Astrocyte of the cerebellum (primary cell): Measurements from ENCODE around the gene ERO1B.
"Not testable (repeated sequence)": the region's sequence is repeated elsewhere in the genome, so short reads cannot be mapped to it uniquely, and the experiment has no call there.

ENCODE experiments used
- DNase-seq: peaks from one replicate; pipeline ENCODE4 v3.0.0-alpha.2; 2011; ENCODE audit warnings: low read depth
- H3K4me3 ChIP-seq: 2 replicates; pipeline ENCODE4 v1.5.1; 2011; ENCODE audit warnings: mild to moderate bottlenecking, low read depth, low read length, moderate library complexity
- in situ Hi-C: cut with HindIII; loops from 2 replicates; pipeline ENCODE4 v1.10.0; 2017; ENCODE audit warnings: low sequenced_read_pairs
- TF ChIP-seq, protein P1 (sequence below): IDR thresholded peaks from 2 replicates; pipeline ENCODE4 v1.5.1; 2012; ENCODE audit warnings: low read length, low read depth, moderate library complexity, mild to moderate bottlenecking; ENCODE audit errors: missing control alignments

The ERO1B gene

DNA sequence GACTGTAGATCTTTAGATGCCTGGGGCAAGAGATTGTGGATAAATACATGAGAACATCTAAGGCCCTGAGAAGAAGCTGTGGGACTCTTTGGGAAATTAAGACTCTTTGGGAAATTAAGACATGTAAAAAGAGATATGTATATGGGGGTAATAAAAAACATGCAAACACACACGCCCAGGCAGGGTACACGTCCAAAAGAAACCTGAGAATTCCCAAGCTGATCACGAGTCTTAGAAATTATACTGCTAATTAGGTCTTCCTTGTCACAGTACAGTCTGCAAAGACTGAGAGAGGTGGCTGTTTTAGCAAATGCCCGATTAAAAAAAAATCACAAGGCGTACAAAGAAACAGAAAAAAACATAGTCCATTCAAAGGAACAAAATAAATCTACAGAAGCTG lies 39.3 kb upstream of the ERO1B start:
- H3K4me3 ChIP-seq, result no peak overlapping the region
- TF ChIP-seq, protein P1, sequence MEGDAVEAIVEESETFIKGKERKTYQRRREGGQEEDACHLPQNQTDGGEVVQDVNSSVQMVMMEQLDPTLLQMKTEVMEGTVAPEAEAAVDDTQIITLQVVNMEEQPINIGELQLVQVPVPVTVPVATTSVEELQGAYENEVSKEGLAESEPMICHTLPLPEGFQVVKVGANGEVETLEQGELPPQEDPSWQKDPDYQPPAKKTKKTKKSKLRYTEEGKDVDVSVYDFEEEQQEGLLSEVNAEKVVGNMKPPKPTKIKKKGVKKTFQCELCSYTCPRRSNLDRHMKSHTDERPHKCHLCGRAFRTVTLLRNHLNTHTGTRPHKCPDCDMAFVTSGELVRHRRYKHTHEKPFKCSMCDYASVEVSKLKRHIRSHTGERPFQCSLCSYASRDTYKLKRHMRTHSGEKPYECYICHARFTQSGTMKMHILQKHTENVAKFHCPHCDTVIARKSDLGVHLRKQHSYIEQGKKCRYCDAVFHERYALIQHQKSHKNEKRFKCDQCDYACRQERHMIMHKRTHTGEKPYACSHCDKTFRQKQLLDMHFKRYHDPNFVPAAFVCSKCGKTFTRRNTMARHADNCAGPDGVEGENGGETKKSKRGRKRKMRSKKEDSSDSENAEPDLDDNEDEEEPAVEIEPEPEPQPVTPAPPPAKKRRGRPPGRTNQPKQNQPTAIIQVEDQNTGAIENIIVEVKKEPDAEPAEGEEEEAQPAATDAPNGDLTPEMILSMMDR, result no peak
- no peak for DNase-seq
- in situ Hi-C loops, result no loop called here

DNA sequence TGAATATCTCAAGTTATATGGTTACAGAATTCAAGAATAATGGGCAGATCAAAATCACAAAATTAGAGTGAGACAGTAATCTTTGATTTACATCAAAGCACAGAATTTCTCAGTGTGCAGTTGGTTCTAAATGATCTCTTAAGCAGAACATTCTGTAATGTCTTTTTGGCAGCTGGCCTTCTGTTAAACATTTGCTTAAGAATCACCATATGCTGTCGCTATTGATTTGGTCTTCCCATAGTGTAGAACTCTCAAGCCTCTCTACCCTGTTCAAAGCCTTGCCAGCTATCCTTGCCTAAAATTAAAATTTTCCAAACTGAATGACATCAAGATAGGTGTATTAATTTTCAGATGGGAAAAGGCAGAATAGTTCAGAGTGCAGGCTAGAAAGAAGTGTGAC lies 38.9 kb upstream of the ERO1B start:
- TF ChIP-seq, protein P1, result no peak
- in situ Hi-C loops, result no loop called here
- DNase-seq, result no peak

DNA sequence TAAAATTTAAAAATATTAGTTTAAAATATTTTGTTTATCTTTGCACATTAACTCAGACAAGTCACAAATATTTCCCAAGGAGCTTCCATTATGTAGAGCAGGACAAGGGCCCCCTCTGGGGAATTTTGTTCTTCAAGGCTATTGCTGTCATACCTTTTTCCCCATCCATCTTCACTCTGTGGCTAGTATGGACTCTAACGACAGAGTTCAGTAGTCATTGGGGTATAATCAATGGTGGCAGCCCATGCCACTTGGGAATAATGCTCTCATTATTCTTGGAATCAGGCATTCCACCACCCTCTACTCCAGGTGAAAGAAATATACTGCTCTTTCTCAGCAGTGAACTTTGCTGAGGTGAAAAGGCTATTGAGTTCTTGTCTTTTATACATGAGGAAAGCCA lies 38.5 kb upstream of the ERO1B start:
- TF ChIP-seq, protein P1, result no peak
- no peak for DNase-seq

More for the DNA sequence above, 38.9 kb upstream of the ERO1B start:
- H3K4me3 ChIP-seq, result no peak overlapping the region

DNA sequence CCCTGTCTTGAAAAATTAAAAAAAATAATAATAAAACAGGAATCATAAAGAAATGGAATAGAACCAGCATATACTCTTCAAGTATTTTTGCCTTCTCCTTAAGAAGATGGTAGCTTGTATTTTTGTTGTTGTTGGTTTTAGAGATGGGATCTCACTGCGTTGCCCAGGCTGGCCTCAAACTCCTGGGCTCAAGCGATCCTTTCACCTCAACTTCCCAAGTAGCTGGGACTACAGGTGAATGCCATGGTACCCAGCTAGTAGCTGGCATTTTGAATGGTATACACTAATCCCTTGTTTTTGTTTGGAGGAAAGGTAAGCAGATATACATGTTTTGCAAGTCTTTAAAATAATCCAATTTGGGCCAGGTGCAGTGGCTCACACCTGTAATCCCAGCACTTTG lies 34.7 kb upstream of the ERO1B start:
- no peak overlapping the region for H3K4me3 ChIP-seq
- TF ChIP-seq, protein P1, result no peak
- no peak for DNase-seq
- in situ Hi-C loops, result no loop called here

More for the DNA sequence above, 38.5 kb upstream of the ERO1B start:
- no peak overlapping the region for H3K4me3 ChIP-seq
- in situ Hi-C loops, result no loop called here

DNA sequence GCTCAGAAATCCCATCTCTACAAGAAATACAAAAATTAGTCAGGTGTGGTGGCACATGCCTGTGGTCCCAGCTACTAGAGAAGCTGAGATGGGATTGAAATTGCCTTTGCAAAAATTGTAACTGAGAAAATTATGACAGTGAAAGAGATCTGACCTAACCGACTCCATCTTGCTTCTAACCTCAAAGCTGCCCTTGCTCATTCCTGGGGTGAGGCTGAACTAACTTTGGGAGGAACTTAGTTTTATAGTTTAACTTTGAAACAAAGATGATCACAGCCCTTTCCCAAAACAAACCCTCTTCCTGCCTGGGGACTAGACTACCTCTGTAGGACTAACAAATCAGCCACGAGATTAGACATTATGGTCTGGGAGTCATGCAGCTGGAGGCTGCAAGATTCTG lies 33.8 kb upstream of the ERO1B start:
- in situ Hi-C loops, result no loop called here
- no peak overlapping the region for H3K4me3 ChIP-seq
- DNase-seq, result no peak
- TF ChIP-seq, protein P1, result no peak

DNA sequence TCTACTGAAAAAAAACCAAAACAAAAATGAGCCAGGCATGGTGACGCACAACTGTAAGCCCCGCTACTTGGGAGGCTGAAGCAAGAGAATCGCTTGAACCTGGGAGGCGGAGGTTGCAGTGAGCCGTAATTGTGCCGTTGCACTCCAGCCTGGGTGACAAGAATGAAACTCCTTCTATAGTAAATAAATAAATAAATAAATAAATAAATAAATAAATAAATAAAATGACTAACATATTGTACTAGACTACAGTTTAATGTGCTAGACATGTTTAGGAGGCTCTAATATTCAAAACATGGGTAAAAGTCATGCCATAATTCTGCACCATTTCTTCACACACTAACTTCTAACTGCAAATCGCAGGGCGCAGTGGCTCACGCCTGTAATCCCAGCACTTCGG lies 33.3 kb upstream of the ERO1B start:
- no peak overlapping the region for H3K4me3 ChIP-seq
- DNase-seq, result no peak
- TF ChIP-seq, protein P1, result no peak
- in situ Hi-C loops, result no loop called here

DNA sequence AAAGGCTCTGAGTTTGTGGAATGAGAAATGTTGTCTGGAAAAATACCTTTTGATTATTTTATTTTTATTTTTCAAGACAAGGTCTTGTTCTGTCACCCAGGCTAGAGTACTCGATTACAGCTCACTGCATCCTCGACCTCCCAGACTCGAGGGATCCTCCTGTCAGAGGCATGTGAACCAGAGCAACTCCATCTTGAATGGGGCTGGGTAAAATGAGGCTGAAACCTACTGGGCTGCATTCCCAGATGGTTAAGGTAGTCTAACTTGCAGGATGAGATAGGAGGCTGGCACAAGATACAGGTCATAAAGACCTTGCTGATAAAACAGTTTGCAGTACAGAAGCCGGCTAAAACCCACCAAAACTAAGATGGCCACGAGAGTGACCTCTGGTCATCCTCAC lies 32.3 kb upstream of the ERO1B start:
- DNase-seq, in situ Hi-C loops, H3K4me3 ChIP-seq: not testable (repeated sequence)
